Measurements from ENCODE around the gene GNA12. TPM values are rescaled to one million over a fixed set of nuclear protein-coding genes. Genes with fewer than 3 reads are reported as not detected.

Gene GNA12
- total and polyA plus RNA-seq, 10 of the 15 experiments (the other 5 are each of a cell fraction or from before 2014, with no cell fraction given): 1.9 to 51.8 (median 12.6) TPM

DNA sequence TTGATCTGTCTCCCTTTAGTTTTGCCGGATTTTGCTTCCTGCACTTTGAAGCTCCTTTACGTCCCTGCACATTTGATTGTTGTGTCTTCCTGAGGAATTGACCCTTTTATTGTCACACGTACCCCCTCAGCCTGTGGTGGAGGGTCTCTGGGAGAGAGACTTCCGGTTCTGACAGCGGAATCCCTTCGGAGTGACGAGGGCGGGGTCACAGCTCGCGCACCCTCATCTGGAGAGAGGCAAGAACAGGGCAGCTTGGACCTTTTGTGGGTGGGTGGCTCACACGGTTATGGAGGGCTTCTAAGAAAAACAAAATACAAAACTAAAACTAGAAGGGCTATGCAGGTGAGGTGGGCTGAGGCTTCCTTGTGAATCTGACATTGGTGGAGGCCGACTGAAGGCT is 130.1 kb downstream of the GNA12 start:
- Histone ChIP-seq H3K4me3 (no peak overlapping the region), H3K27me3 (replicated peaks in 1 of 2; ENCODE audit: control insufficient read depth in 2 of 2, insufficient read depth in 2 of 2, low read length in 1 of 2) (no peaks in the 10 kb centered on the region), H3K9ac (ENCODE audit: control insufficient read depth, insufficient read depth, low read length) (no peak overlapping the region), H3K9me3 (replicated peaks; ENCODE audit: control insufficient read depth, insufficient read depth, low read length) (no peaks in the 10 kb centered on the region), H2AFZ (ENCODE audit: control insufficient read depth, low read depth, low read length) (no peak overlapping the region), H3K4me1 (ENCODE audit: control insufficient read depth, insufficient read depth, low read length) (peaks cover 51% of the 10 kb centered on the region), H3K79me2 (ENCODE audit: control insufficient read depth, insufficient read depth, low read length) (no peaks in the 10 kb centered on the region), H4K20me1 (ENCODE audit: control insufficient read depth, insufficient read depth) (no peaks in the 10 kb centered on the region), H3K36me3 (ENCODE audit: control insufficient read depth in 2 of 2, insufficient read depth in 2 of 2, low read length in 1 of 2) (peaks cover 0 to 2% of the 10 kb centered on the region in 2 experiments; a peak in 1 of 4 replicates), H3K27ac (ENCODE audit: control insufficient read depth, insufficient read depth) (no peak overlapping the region), H3K4me2 (ENCODE audit: control insufficient read depth, insufficient read depth) (no peak overlapping the region)
- TF ChIP-seq BCL11A (IDR thresholded peaks at IDR 0.05; ENCODE audit: low read depth, low read length): no peak
- no peak for TF ChIP-seq ZNF274 (IDR thresholded peaks at IDR 0.05; ENCODE audit: insufficient read depth, insufficient read length)
- TF ChIP-seq, protein P1, sequence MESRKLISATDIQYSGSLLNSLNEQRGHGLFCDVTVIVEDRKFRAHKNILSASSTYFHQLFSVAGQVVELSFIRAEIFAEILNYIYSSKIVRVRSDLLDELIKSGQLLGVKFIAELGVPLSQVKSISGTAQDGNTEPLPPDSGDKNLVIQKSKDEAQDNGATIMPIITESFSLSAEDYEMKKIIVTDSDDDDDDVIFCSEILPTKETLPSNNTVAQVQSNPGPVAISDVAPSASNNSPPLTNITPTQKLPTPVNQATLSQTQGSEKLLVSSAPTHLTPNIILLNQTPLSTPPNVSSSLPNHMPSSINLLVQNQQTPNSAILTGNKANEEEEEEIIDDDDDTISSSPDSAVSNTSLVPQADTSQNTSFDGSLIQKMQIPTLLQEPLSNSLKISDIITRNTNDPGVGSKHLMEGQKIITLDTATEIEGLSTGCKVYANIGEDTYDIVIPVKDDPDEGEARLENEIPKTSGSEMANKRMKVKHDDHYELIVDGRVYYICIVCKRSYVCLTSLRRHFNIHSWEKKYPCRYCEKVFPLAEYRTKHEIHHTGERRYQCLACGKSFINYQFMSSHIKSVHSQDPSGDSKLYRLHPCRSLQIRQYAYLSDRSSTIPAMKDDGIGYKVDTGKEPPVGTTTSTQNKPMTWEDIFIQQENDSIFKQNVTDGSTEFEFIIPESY (IDR thresholded peaks at IDR 0.05): no peak
- no peak for TF ChIP-seq MEF2A (IDR thresholded peaks at IDR 0.05; ENCODE audit: insufficient read depth, low read depth, low read length)
- TF ChIP-seq SIX5 (IDR thresholded peaks at IDR 0.05; ENCODE audit: low read depth, low read length, severe bottlenecking): no peak
- TF ChIP-seq, protein P2, sequence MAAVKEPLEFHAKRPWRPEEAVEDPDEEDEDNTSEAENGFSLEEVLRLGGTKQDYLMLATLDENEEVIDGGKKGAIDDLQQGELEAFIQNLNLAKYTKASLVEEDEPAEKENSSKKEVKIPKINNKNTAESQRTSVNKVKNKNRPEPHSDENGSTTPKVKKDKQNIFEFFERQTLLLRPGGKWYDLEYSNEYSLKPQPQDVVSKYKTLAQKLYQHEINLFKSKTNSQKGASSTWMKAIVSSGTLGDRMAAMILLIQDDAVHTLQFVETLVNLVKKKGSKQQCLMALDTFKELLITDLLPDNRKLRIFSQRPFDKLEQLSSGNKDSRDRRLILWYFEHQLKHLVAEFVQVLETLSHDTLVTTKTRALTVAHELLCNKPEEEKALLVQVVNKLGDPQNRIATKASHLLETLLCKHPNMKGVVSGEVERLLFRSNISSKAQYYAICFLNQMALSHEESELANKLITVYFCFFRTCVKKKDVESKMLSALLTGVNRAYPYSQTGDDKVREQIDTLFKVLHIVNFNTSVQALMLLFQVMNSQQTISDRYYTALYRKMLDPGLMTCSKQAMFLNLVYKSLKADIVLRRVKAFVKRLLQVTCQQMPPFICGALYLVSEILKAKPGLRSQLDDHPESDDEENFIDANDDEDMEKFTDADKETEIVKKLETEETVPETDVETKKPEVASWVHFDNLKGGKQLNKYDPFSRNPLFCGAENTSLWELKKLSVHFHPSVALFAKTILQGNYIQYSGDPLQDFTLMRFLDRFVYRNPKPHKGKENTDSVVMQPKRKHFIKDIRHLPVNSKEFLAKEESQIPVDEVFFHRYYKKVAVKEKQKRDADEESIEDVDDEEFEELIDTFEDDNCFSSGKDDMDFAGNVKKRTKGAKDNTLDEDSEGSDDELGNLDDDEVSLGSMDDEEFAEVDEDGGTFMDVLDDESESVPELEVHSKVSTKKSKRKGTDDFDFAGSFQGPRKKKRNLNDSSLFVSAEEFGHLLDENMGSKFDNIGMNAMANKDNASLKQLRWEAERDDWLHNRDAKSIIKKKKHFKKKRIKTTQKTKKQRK (IDR thresholded peaks at IDR 0.05; ENCODE audit: low read depth, low read length): no peak
- TF ChIP-seq ETV6 (conservative IDR thresholded peaks at IDR 0.05 in 1 of 2, IDR thresholded peaks at IDR 0.05 in 1 of 2; ENCODE audit: borderline replicate concordance in 1 of 2, low read depth in 1 of 2): no peak
- no peak for TF ChIP-seq PML (IDR thresholded peaks at IDR 0.05; ENCODE audit: low read length)
- no peak for TF ChIP-seq STAT3 (IDR thresholded peaks at IDR 0.05; ENCODE audit: low read depth, low read length)
- SMC1A ChIA-PET (ENCODE audit: uncharacterized antibody, unreplicated experiment): interaction anchor here (0.7 to 11.6 kb wide), 9 partner anchors 15 to 203 kb away, joined by 3 to 113 read pairs (median 4); no protein-coding TSS in a partner anchor
- FAIRE-seq (no peak), DNase-seq (ENCODE audit: low read depth, low spot score) (no peak), ATAC-seq (no peak)
- RAD21 ChIA-PET (ENCODE audit: unreplicated experiment): interaction anchor here (0.5 to 2.8 kb wide), 6 partner anchors 15 to 137 kb away, joined by 3 to 11 read pairs (median 4); no protein-coding TSS in a partner anchor
- BruUV-seq (replicated peaks): no TSS peak
- in situ Hi-C loops (cut with MboI) (loop anchor here (5.0 kb wide), 1 partner anchor 47 kb away; no protein-coding TSS in a partner anchor), intact Hi-C loops (cut with micrococcal nuclease; ENCODE audit: unreplicated experiment) (loop anchor here (5.0 kb wide), 1 partner anchor 128 kb away; the partner anchor contains the start of gene GNA12)
- POLR2A ChIA-PET: interaction anchor here (0.8 to 1.2 kb wide), 2 partner anchors 15 to 88 kb away, joined by 4 read pairs; no protein-coding TSS in a partner anchor
- CTCF ChIA-PET: interaction anchor here (0.7 to 1.8 kb wide), 5 partner anchors 15 to 131 kb away, joined by 3 to 6 read pairs (median 4); no protein-coding TSS in a partner anchor
- 83% methylated on average over 12 of the region's 12 CpGs for WGBS (ENCODE audit: insufficient coverage, insufficient replicate concordance, low lambda C conversion rate, missing lambda C conversion rate)
